GM19035 (cell line): ENCODE data around the gene ARHGEF16.

Experiments used
- ATAC-seq: cut with Tn5 transposase; IDR thresholded peaks from one replicate; pipeline ENCODE4 v1.9.1; 2021; ENCODE audit not compliant: unreplicated experiment

The ARHGEF16 gene

GRCh38 chr1:3500265-3500835 is 45.9 kb downstream of the ARHGEF16 start:
- no peak for ATAC-seq

- no peak for ATAC-seq
These were observed 47.0 kb downstream of the ARHGEF16 start for GRCh38 chr1:3501437-3501836.

GRCh38 chr1:3501856-3502640 is 47.6 kb downstream of the ARHGEF16 start:
- no peak for ATAC-seq

GRCh38 chr1:3502641-3503524 is 48.4 kb downstream of the ARHGEF16 start:
- no peak for ATAC-seq

- no peak for ATAC-seq
These were observed 49.0 kb downstream of the ARHGEF16 start for GRCh38 chr1:3503525-3503886.

- no peak for ATAC-seq
These were observed 49.8 kb downstream of the ARHGEF16 start for GRCh38 chr1:3504151-3504821.

GRCh38 chr1:3504822-3505153 is 50.3 kb downstream of the ARHGEF16 start:
- ATAC-seq: no peak

- ATAC-seq: no peak
These were observed 50.7 kb downstream of the ARHGEF16 start for GRCh38 chr1:3505161-3505560.

GRCh38 chr1:3506041-3506440 is 51.6 kb downstream of the ARHGEF16 start:
- ATAC-seq: no peak

GRCh38 chr1:3506943-3507342 is 52.5 kb downstream of the ARHGEF16 start:
- ATAC-seq: no peak

- ATAC-seq: no peak
These were observed 53.3 kb downstream of the ARHGEF16 start for GRCh38 chr1:3507636-3508275.

GRCh38 chr1:3508757-3509415 is 54.4 kb downstream of the ARHGEF16 start:
- ATAC-seq: no peak

GRCh38 chr1:3509721-3510120 is 55.3 kb downstream of the ARHGEF16 start:
- no peak for ATAC-seq

GRCh38 chr1:3510136-3510955 is 55.9 kb downstream of the ARHGEF16 start:
- no peak for ATAC-seq

GRCh38 chr1:3510956-3511250 is 56.4 kb downstream of the ARHGEF16 start:
- ATAC-seq: no peak

GRCh38 chr1:3511306-3511705 is 56.8 kb downstream of the ARHGEF16 start:
- ATAC-seq: no peak

- ATAC-seq: no peak
These were observed 57.4 kb downstream of the ARHGEF16 start for GRCh38 chr1:3511856-3512255.

- no peak for ATAC-seq
These were observed 59.9 kb downstream of the ARHGEF16 start for GRCh38 chr1:3514404-3514803.

GRCh38 chr1:3515272-3515671 is 60.8 kb downstream of the ARHGEF16 start:
- no peak for ATAC-seq
